ENCODE data around the gene GPHN. TPM values are rescaled to one million over a fixed set of nuclear protein-coding genes. Genes with fewer than 3 reads are reported as not detected.
"Not testable (repeated sequence)": the region's sequence is repeated elsewhere in the genome, so short reads cannot be mapped to it uniquely, and the experiment has no call there.

Gene GPHN
- total RNA-seq, 2 experiments from 2014 or later = 30.7 to 35.8 TPM

GRCh38 chr14:66539034-66539433 lies 31.1 kb downstream of the GPHN start:
- no peaks in the 10 kb centered on the region for H3K27me3 Mint-ChIP-seq
- H3K36me3 Mint-ChIP-seq = peaks cover 4% of the 10 kb centered on the region
- H3K4me3 Mint-ChIP-seq = no peak overlapping the region
- no peak overlapping the region for H3K27ac Mint-ChIP-seq
- DNase-seq = no peak
- no peaks in the 10 kb centered on the region for H3K9me3 Mint-ChIP-seq
- peaks cover 17% of the 10 kb centered on the region for H3K4me1 Mint-ChIP-seq

DNA sequence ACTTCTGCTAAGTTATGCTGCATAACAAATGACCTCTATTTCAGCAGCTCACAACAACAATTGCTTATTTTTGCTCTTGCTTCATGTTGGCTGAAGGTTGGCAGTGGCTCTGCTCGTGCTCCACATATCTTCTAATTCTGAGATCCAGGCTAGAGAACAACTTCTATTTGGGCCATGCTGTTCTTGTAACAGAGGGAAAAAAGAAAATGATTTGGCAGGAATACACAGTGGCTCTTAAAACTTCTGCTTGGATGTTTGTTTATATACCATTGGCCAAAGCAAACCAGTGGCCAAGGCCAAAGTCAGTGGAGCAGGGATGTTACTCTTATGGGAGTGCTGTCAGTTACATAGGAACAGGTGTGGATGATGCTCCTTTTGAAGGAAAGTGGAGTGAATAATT lies 32.1 kb downstream of the GPHN start:
- H3K27ac Mint-ChIP-seq = no peak overlapping the region
- no peak for DNase-seq
- no peaks in the 10 kb centered on the region for H3K27me3 Mint-ChIP-seq
- peaks cover 17% of the 10 kb centered on the region for H3K4me1 Mint-ChIP-seq
- peaks cover 4% of the 10 kb centered on the region for H3K36me3 Mint-ChIP-seq
- no peaks in the 10 kb centered on the region for H3K9me3 Mint-ChIP-seq
- no peak overlapping the region for H3K4me3 Mint-ChIP-seq

- H3K27ac Mint-ChIP-seq = no peak overlapping the region
- DNase-seq = no peak
- peaks cover 15% of the 10 kb centered on the region for H3K4me1 Mint-ChIP-seq
- no peaks in the 10 kb centered on the region for H3K9me3 Mint-ChIP-seq
- H3K4me3 Mint-ChIP-seq = no peak overlapping the region
- H3K36me3 Mint-ChIP-seq = peaks cover 4% of the 10 kb centered on the region
- no peaks in the 10 kb centered on the region for H3K27me3 Mint-ChIP-seq
Measured at GRCh38 chr14:66541627-66542026, 33.7 kb downstream of the GPHN start.

GRCh38 chr14:66543996-66544395 lies 36.0 kb downstream of the GPHN start:
- DNase-seq = no peak
- Mint-ChIP-seq H3K4me3 (no peak overlapping the region), H3K36me3 (peaks cover 7% of the 10 kb centered on the region), H3K4me1 (peaks cover 6% of the 10 kb centered on the region), H3K9me3 (no peaks in the 10 kb centered on the region), H3K27me3 (no peaks in the 10 kb centered on the region), H3K27ac (no peak overlapping the region)

DNA sequence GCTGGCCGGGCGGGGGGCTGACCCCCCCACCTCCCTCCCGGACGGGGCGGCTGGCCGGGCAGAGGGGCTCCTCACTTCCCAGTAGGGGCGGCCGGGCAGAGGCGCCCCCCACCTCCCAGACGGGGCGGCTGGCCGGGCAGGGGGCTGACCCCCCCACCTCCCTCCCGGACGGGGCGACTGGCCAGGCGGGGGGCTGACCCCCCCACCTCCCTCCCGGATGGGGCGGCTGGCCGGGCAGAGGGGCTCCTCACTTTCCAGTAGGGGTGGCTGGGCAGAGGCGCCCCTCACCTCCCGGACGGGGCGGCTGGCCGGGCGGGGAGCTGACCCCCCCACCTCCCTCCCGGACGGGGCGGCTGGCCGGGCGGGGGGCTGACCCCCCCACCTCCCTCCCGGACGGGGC lies 37.2 kb downstream of the GPHN start:
- DNase-seq, H3K4me1 Mint-ChIP-seq, H3K36me3 Mint-ChIP-seq, H3K27me3 Mint-ChIP-seq, H3K9me3 Mint-ChIP-seq, H3K4me3 Mint-ChIP-seq, H3K27ac Mint-ChIP-seq: not testable (repeated sequence)

- not testable (repeated sequence) for H3K9me3 Mint-ChIP-seq, DNase-seq, H3K4me3 Mint-ChIP-seq
Measured at GRCh38 chr14:66545751-66546150, 37.8 kb downstream of the GPHN start.

DNA sequence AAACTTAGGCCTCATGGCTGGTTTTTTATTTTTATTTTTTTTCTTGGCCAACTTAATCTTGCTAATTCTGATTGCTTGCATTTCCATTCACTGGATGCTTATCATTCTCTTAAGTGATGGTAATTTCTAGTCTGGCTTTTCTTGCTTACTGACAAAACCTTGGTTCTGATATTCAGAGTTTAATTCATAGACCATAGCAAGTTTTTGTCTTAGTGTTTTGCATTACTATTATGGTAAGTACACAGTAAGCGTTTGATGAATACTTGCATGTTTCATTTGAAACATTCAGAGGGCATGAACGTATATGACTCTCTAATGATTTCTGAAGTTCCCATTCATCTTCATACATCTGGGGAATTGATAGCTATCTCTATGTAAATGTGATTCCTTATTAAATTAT lies 55.8 kb downstream of the GPHN start:
- peaks cover 5% of the 10 kb centered on the region for H3K36me3 Mint-ChIP-seq
- peaks cover 5% of the 10 kb centered on the region for H3K4me1 Mint-ChIP-seq
- H3K27ac Mint-ChIP-seq = no peak overlapping the region
- no peak overlapping the region for H3K4me3 Mint-ChIP-seq
- no peaks in the 10 kb centered on the region for H3K9me3 Mint-ChIP-seq
- no peaks in the 10 kb centered on the region for H3K27me3 Mint-ChIP-seq
- no peak for DNase-seq

More at GRCh38 chr14:66545751-66546150, 37.8 kb downstream of the GPHN start:
- not testable (repeated sequence) for H3K27ac Mint-ChIP-seq, H3K27me3 Mint-ChIP-seq, H3K4me1 Mint-ChIP-seq, H3K36me3 Mint-ChIP-seq

GRCh38 chr14:66568220-66568619 lies 60.3 kb downstream of the GPHN start:
- H3K27ac Mint-ChIP-seq = no peak overlapping the region
- no peak overlapping the region for H3K4me3 Mint-ChIP-seq
- peaks cover 21% of the 10 kb centered on the region for H3K9me3 Mint-ChIP-seq
- no peaks in the 10 kb centered on the region for H3K27me3 Mint-ChIP-seq
- H3K36me3 Mint-ChIP-seq = peaks cover 22% of the 10 kb centered on the region
- DNase-seq = no peak
- peaks cover 11% of the 10 kb centered on the region for H3K4me1 Mint-ChIP-seq

DNA sequence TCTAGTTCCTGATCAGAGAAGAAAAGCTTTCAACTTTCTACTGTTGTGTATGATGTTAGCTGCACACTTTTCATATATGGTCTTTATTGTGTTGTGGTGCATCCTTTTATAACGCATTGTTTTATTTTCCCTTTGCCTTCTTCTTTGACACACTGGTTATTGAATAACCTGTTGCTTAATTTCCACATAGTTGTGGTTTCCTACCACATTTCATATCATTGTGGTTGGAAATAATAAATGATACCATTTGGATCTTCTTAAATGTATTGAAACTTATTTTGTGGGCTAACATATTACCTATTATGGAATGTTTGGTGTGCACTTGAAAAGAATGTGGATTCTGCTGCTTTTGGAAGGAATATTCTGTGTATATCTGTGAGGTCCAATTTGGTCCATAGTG lies 64.9 kb downstream of the GPHN start:
- peaks cover 53% of the 10 kb centered on the region for H3K36me3 Mint-ChIP-seq
- peaks cover 46% of the 10 kb centered on the region for H3K9me3 Mint-ChIP-seq
- H3K4me1 Mint-ChIP-seq = peaks cover 7% of the 10 kb centered on the region
- DNase-seq = no peak
- no peaks in the 10 kb centered on the region for H3K27me3 Mint-ChIP-seq
- peak overlapping the region; percentile 0 for H3K4me3 Mint-ChIP-seq
- no peak overlapping the region for H3K27ac Mint-ChIP-seq

GRCh38 chr14:66575014-66575413 lies 67.1 kb downstream of the GPHN start:
- H3K27me3 Mint-ChIP-seq = no peaks in the 10 kb centered on the region
- H3K4me3 Mint-ChIP-seq = no peak overlapping the region
- DNase-seq = no peak
- H3K9me3 Mint-ChIP-seq = peaks cover 60% of the 10 kb centered on the region
- peaks cover 8% of the 10 kb centered on the region for H3K4me1 Mint-ChIP-seq
- H3K27ac Mint-ChIP-seq = no peak overlapping the region
- peaks cover 63% of the 10 kb centered on the region for H3K36me3 Mint-ChIP-seq

GRCh38 chr14:66575939-66576338 lies 68.0 kb downstream of the GPHN start:
- Mint-ChIP-seq H3K36me3 (peaks cover 65% of the 10 kb centered on the region), H3K27ac (no peak overlapping the region), H3K9me3 (peaks cover 60% of the 10 kb centered on the region), H3K4me1 (peaks cover 8% of the 10 kb centered on the region), H3K27me3 (no peaks in the 10 kb centered on the region), H3K4me3 (no peak overlapping the region)
- DNase-seq = no peak

- Mint-ChIP-seq H3K36me3 (peaks cover 42% of the 10 kb centered on the region), H3K9me3 (peaks cover 47% of the 10 kb centered on the region)
- not testable (repeated sequence) for H3K27me3 Mint-ChIP-seq, H3K4me1 Mint-ChIP-seq, DNase-seq, H3K27ac Mint-ChIP-seq, H3K4me3 Mint-ChIP-seq
Measured at GRCh38 chr14:66587753-66588152, 79.8 kb downstream of the GPHN start.

DNA sequence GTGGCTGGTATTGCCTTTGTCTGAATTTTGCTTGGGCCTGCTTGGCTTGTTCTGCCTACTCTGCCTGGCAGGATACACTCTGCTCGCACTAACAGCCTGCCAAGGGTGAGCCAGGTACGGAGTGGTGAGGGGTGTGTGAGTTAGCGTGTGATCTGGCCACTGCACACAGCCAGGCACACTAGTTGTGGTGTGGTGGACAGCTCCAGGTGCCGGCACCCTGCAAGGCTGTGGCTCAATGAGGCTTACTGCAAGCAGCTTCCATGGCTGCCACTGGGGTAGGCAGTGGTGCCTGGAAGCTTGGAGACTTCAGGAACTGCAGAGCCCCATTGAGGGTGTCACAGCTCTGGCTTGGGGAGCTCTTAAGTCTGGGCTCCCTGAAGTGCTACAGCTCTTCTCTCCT lies 87.4 kb downstream of the GPHN start:
- DNase-seq = no peak
- peaks cover 39% of the 10 kb centered on the region for H3K9me3 Mint-ChIP-seq
- peaks cover 30% of the 10 kb centered on the region for H3K36me3 Mint-ChIP-seq
- H3K27ac Mint-ChIP-seq = no peak overlapping the region
- H3K4me3 Mint-ChIP-seq = no peak overlapping the region
- no peaks in the 10 kb centered on the region for H3K27me3 Mint-ChIP-seq
- no peaks in the 10 kb centered on the region for H3K4me1 Mint-ChIP-seq

- no peak for DNase-seq
- Mint-ChIP-seq H3K9me3 (peaks cover 35% of the 10 kb centered on the region), H3K27ac (no peak overlapping the region)
Measured at GRCh38 chr14:66596241-66596985, 88.5 kb downstream of the GPHN start.

DNA sequence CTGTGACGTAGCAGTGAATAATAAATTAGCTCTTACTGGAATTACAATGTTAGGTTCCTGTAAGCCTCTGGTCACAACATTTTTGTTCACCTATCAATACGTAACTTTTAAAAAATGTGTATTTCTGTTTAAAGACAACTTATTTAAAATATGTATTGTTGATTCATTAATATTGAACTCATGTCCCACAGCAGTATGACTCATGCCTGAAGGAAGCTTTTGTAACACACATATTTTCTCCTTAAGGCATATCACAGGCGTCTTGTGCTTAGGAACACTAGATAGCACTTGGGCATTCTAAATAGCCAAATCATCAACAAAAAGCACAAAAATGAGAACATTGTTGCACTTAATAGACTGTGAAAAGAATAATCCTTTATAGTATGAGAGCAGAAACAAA lies 92.5 kb downstream of the GPHN start:
- no peak overlapping the region for H3K27ac Mint-ChIP-seq
- DNase-seq = no peak
- peaks cover 17% of the 10 kb centered on the region for H3K36me3 Mint-ChIP-seq
- H3K9me3 Mint-ChIP-seq = peaks cover 15% of the 10 kb centered on the region
- H3K27me3 Mint-ChIP-seq = no peaks in the 10 kb centered on the region
- H3K4me1 Mint-ChIP-seq = peaks cover 7% of the 10 kb centered on the region
- no peak overlapping the region for H3K4me3 Mint-ChIP-seq

More at GRCh38 chr14:66596241-66596985, 88.5 kb downstream of the GPHN start:
- Mint-ChIP-seq H3K36me3 (peaks cover 30% of the 10 kb centered on the region), H3K4me3 (no peak overlapping the region), H3K4me1 (no peaks in the 10 kb centered on the region), H3K27me3 (no peaks in the 10 kb centered on the region)

- Mint-ChIP-seq H3K4me1 (peaks cover 7% of the 10 kb centered on the region), H3K36me3 (peaks cover 20% of the 10 kb centered on the region), H3K9me3 (peaks cover 22% of the 10 kb centered on the region), H3K4me3 (no peak overlapping the region), H3K27me3 (no peaks in the 10 kb centered on the region), H3K27ac (no peak overlapping the region)
- DNase-seq = no peak
Measured at GRCh38 chr14:66601932-66602578, 94.1 kb downstream of the GPHN start.

All from activated naive CD8-positive, alpha-beta T cell treated with anti-CD3 and anti-CD28 coated beads for 36 hours (primary cell).